HL-60 (cell line): ENCODE measurements around the gene LYVE1.

Source experiments
- DNase-seq, 2 experiments: peaks; one replicate each; pipeline ENCODE4 v3.0.0-alpha.2; 2010 to 2020; ENCODE audit warnings: low read depth in 1 of 2, low spot score in 1 of 2
- H3K27ac ChIP-seq: fragments of 250-450 bp; sonication (Bioruptor Pico); replicated peaks from 2 replicates; pipeline ENCODE4 v1.5.1; 2020; ENCODE audit warnings: mild to moderate bottlenecking, moderate library complexity
- H3K27me3 ChIP-seq: fragments of 250-450 bp; sonication (Bioruptor Pico); 2 replicates; pipeline ENCODE4 v1.5.1; 2021; ENCODE audit warnings: mild to moderate bottlenecking, moderate library complexity; ENCODE audit not compliant: insufficient read depth, poor library complexity, severe bottlenecking
- H3K4me3 ChIP-seq: replicated peaks from 2 replicates; pipeline ENCODE4 v1.5.1; 2011; ENCODE audit warnings: mild to moderate bottlenecking, control low read depth, low read length; ENCODE audit not compliant: insufficient read depth
- CTCF ChIP-seq: IDR thresholded peaks from one replicate; pipeline ENCODE4 v1.5.1; 2011; ENCODE audit warnings: low read length, control low read depth, inconsistent platforms; ENCODE audit not compliant: insufficient read depth
- GABPA ChIP-seq: IDR thresholded peaks from 2 replicates; pipeline ENCODE4 v1.6.1; 2012; ENCODE audit warnings: low read depth
- POLR2AphosphoS5 ChIP-seq: IDR thresholded peaks from 2 replicates; pipeline ENCODE4 v1.6.1; 2012; ENCODE audit warnings: low read depth
- REST ChIP-seq: IDR thresholded peaks from 2 replicates; pipeline ENCODE4 v1.6.1; 2012; ENCODE audit warnings: low read depth; ENCODE audit not compliant: insufficient replicate concordance
- SPI1 ChIP-seq: IDR thresholded peaks from 2 replicates; pipeline ENCODE4 v1.6.1; 2012; ENCODE audit warnings: low read depth, mild to moderate bottlenecking, borderline replicate concordance

The LYVE1 gene

GRCh38 chr11:10558288-10558687 lies 10.2 kb downstream of the LYVE1 start:
- Histone ChIP-seq H3K4me3 (no peak overlapping the region), H3K27ac (no peak overlapping the region), H3K27me3 (no peaks in the 10 kb centered on the region)
- TF ChIP-seq REST, result no peak
- TF ChIP-seq POLR2AphosphoS5, result no peak
- TF ChIP-seq SPI1, result no peak
- TF ChIP-seq GABPA, result no peak
- TF ChIP-seq CTCF, result no peak
- no peak for DNase-seq

- TF ChIP-seq POLR2AphosphoS5 (no peak), SPI1 (no peak), GABPA (no peak), CTCF (no peak), REST (no peak)
- no peak for DNase-seq
- Histone ChIP-seq H3K4me3 (no peak overlapping the region), H3K27ac (no peak overlapping the region), H3K27me3 (no peaks in the 10 kb centered on the region)
These were observed 11.9 kb downstream of the LYVE1 start for GRCh38 chr11:10556590-10556989.

GRCh38 chr11:10551845-10552352 lies 16.6 kb downstream of the LYVE1 start:
- Histone ChIP-seq H3K27ac (no peak overlapping the region), H3K4me3 (no peak overlapping the region), H3K27me3 (no peaks in the 10 kb centered on the region)
- TF ChIP-seq REST (no peak), CTCF (no peak), GABPA (no peak), SPI1 (no peak), POLR2AphosphoS5 (no peak)
- DNase-seq, result no peak
